Eye (tissue), 1 donor: ENCODE measurements around the gene LAMB2.

Experiments used
- DNase-seq: peaks from one replicate; pipeline ENCODE4 v3.0.0-alpha.2; 2015

The LAMB2 gene

DNA sequence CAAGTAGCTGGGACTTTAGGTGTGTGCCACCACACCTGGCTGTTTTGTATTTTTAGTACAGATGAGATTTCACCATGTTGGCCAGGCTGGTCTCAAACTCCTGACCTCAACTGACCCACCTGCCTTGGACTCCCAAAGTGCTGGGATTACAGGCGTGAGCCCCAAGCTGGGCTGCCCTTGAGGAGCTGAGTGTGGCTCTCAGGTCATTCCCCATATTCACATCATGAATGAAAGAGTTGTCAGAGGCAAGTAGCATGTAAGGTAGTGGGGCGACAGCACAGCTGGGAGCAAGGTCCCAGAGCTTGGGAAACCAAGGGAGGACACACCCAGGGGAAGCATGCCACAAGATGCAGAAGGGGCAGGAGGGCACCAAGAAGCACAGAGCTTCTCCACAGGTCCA lies 28.3 kb upstream of the LAMB2 start:
- no peak for DNase-seq

- DNase-seq, result no peak
Observed at GRCh38 chr3:49158792-49159191, 25.9 kb upstream of the LAMB2 start.

GRCh38 chr3:49158103-49158709 lies 25.4 kb upstream of the LAMB2 start:
- DNase-seq, result peak; percentile 48

GRCh38 chr3:49157289-49157688 lies 24.4 kb upstream of the LAMB2 start:
- DNase-seq, result no peak

DNA sequence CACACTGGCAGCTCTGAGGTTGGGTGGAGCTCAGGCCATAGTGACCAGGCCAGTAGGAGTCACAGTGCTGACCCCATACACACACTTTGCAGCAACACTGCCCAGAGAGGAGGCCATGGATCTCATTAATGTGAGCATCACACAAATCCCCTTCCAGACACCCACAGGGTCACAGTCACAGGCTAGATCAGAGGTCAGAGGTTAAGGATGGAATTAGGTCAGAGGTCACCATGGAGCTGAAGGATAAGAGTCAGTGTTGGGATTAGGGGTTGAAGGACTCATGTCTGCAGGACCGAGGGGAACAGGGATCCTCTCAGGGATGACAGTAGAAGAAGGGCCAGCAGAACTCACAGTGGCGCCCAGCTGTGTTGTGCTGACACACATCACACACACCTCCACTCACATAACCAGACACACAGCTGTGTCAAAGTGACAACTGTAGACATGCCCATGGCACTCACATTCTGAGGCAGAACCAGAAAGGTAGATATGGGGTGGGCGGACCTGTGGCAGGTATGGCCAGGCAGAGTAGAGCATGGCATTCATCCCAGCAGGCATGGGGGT lies 20.6 kb upstream of the LAMB2 start:
- no peak for DNase-seq

DNA sequence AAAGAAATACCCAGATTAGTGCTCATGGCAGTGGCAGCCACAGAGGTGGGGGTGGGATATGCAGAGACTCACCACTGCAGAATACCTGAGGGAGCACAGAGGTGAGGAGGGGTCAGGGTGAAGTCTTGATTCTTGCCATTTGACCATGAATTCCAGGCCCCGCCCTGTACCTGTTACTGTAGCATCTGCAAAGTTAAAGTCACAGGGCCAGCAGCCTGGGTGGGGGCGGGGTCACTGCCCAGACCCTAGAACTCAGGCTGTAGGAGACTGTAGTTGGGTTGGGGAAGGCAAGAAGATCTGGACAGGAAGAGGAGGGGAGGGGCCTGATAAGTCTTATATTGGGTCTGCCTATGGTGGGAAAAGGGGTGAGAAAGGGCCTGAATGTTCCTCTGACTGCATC lies 18.8 kb upstream of the LAMB2 start:
- no peak for DNase-seq

DNA sequence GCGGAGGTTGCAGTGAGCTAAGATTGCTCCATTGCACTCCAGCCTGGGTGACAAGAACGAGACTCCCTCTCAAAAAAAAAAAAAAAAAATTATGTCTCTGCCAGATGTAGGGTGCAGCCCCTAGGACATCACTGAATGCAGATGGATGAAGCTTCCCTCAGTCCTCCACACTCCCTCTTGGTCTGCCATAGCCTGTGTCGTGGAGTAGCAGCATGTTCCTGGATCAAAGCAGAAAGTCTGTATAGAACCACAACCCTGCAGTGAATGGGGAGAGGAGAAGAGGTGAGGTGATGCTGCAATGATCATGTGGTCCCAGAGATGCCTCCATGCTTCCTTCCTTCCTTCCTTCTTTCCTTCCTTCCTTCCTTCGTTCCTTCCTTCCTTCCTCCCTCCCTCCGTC lies 15.3 kb upstream of the LAMB2 start:
- DNase-seq, result no peak

GRCh38 chr3:49140080-49140479 lies 7.2 kb upstream of the LAMB2 start:
- DNase-seq, result no peak

- no peak for DNase-seq
Observed at GRCh38 chr3:49135499-49135898, 2.6 kb upstream of the LAMB2 start.

DNA sequence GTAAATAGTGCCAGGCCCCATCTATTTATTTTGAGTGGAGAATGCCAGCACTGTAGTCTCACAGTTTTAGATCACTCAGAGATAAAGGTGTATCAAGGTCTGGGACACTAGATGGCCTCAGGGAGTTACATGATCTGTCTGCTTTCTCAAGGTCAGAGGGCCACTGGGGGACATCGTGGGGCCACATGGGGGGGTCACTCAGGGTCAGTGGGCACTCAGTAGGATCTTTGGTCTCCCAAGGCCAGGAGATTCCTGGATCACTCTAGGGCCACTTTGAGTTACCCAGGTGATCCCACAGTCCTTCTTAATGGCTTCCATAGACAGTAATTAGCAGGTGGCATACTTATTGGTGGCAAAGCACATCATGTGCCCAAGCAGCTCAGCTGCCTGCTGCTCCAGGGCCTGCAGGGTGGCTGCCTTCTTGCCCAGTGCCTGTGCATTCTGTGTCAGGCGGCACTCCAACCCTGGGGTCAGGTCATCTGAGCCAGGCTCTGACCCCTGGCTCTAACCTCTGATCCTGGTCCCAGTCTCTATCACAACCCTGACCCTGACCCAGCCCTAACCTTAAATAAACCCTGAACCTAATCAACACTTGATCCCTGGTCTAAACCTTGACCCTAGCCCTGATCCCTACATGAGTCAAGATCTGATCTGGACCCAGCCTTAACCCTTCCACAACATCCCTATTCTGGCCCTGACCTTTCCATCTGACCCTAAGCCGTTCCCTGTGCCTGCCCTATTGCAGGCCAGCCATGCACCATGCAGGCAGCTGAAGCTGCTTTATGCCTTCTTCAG lies 1.8 kb upstream of the LAMB2 start:
- no peak for DNase-seq

GRCh38 chr3:49133226-49133951 lies 539 bp upstream of the LAMB2 start:
- DNase-seq, result peak; percentile 94

DNA sequence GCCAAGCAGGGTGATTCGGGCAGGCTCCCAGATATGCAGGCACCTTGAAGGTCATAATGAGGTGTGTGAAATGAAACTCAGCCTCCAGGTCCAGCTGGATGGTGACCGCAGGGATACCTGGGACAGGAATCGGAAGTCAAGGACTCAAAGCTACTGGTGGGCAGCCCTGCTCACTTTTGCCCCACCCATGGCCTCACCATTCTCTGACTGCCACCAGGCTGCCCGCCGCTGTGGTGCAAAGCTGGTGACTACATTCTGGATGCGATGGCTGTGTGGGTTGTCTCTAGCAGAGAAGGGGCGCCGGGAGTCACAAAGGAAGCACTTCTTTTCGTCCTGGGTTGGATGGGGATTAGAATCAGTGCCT lies 795 bp downstream of the LAMB2 start:
- DNase-seq, result no peak

DNA sequence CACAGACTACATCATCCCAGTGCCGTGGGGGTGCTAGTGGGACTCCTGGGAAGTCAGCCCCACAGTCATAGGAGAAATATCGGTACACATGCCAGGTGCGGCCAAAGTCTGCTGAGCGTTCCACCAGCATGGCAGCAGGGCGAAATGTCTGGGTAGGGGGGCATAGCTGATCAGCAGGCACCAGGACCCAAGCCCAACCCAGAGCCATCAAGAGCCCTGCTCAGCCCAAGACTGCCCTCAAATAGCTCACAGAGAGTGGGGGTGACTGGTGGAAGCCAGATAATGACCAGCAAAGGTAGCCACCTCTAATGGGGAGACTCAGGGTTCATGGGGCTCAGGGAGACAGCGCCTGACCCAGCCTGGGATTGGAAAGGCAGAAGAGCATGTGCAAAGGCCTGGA lies 1.3 kb downstream of the LAMB2 start:
- no peak for DNase-seq

- no peak for DNase-seq
Observed at GRCh38 chr3:49131040-49131439, 1.8 kb downstream of the LAMB2 start.

DNA sequence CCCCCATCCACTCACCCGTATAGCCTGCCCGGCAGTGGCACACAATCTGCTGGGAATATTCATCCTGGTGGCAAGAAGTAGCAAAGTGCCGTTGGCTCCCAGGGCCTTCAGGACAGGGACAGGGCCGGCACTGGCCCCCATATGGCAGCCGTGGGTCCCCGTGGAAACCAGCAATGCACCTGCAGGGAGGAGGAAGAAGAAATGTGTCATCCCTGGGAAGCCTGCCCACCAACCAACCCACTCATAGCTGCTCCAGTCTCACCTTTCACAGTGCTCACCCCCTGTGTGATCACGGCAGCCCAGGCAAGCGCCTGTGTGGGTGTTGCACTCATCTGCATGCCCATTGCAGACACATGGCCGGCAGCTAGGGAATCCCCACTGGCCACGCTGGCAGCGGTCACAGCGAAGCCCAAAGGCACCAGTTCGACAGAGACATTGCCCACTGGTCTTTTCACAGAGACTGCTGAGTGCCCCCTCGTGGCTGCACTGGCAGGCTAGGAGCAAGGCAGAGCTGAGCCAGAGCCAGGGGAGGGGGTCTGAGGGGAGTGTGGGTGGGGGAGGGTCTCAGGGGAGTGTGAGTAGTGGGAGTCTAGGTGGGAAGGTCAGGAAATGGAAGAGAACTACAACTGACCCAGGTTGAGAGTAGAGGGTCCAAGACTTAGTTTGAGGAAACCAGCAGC lies 7.7 kb downstream of the LAMB2 start:
- no peak for DNase-seq

- no peak for DNase-seq
Observed at GRCh38 chr3:49124203-49124602, 8.6 kb downstream of the LAMB2 start.

DNA sequence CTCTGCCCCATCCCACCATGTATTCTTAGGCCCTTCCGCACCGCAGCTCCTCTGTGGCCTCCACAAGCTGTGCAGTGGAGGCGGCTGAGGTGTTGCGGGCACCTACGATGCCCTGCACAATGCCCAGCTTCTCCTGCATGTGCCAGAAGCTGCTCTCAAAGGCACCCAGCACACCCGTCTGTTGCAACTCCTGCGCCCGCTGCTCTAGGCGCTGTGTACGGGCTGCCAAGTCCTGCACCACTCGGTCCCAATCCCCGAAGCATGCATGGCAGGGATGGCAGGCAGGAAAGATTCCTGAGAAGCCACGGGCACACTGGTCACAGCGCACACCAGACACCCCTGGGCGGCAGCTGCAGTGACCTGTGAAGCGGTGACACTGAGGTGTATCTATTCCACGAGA lies 9.2 kb downstream of the LAMB2 start:
- DNase-seq, result no peak

GRCh38 chr3:49122886-49123545 lies 9.8 kb downstream of the LAMB2 start:
- DNase-seq, result no peak

- no peak for DNase-seq
Observed at GRCh38 chr3:49122451-49122850, 10.4 kb downstream of the LAMB2 start.

DNA sequence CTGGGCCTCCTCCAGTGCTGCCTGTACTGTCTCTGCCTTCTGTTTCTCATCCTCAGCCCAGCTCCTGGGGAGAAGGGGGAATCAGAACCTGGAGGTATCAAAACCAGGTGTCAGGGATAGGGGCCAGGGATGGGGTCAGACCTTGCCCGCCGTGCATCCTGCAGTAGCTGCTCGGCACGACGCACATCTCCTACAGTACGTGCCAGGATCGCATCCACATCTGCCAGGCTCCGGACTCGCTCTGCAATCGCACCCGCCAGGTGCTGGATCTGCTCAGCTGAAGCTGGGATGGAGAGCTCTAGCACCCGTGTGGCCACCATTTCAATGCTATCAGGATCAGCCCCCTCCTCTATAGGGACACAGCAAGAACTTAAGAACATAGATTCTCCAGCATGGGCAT lies 10.8 kb downstream of the LAMB2 start:
- no peak for DNase-seq

DNA sequence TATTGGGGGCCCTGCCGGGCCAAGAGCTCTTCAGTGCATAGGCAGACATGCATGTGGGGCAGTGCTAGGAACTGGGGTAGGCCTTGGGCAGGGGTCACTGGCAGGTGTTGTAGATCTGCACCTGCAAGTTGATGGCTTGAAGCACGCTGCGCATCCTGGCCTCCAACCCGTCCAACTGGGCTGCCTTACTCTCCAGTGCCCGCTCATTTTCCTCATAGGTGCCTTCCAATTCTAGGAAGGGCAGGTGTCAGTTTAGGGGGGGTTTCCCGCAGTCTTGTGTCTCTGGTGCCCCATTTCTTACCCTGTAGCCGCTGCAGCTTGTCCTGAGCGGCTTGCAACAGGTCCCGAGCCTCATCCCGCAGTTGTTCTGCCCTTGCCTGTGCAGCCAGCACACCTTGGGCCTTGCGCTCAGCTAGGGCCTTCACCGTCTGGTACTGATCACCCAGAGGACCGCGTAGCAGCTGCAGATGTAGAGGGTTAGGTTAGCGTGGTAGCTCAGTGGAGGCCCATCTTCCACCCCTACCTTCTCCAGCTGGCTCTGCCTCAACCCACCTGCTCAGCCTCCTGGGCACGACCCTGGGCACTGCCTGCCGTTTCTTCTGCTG lies 11.6 kb downstream of the LAMB2 start:
- DNase-seq, result no peak

- peak; percentile 97 for DNase-seq
Observed at GRCh38 chr3:49120438-49121131, 12.3 kb downstream of the LAMB2 start, which contains the start of gene USP19. Gene USP19, minus strand, starts transcription at chr3:49120823. Its CDS starts 1,678 bp downstream, at chr3:49119145.
